Occipital lobe (tissue), 2 donors: ENCODE data around the gene MAK. TPM values are rescaled to one million over a fixed set of nuclear protein-coding genes. Genes with fewer than 3 reads are reported as not detected.
A peak's percentile ranks its signal among the peaks of the same experiment; 100 is the strongest.
"Not testable (repeated sequence)": the region's sequence is repeated elsewhere in the genome, so short reads cannot be mapped to it uniquely, and the experiment has no call there.

Experiments
- DNase-seq: peaks from one replicate; lab custom pipeline; 2025; lab: John Stamatoyannopoulos, UW
- total RNA-seq: library from RNA; depleted of rRNA; stranded (reverse); fragments of >200 nt; gene quantifications from one replicate; pipeline ENCODE4 v1.2.3, GENCODE V29; 2014

The MAK gene
- total RNA-seq, 1 donor from 2014 or later, result 0.16 TPM

DNA sequence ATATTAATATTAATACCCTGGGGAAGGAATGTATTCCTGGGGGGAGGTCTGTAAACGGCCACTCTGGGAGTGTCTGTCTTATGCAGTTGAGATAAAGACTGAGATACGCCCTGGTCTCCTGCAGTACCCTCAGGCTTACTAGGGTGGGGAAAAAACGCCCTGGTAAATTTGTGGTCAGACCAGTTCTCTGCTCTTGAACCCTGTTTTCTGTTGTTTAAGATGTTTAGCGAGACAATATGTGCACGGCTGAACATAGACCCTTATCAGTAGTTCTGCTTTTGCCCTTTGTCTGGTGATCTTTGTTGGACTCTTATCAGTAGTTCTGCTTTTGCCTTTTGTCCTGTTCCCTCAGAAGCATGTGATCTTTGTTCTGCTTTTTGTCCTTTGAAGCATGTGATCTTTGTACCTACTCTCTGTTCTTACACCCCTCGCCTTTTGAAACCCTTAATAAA is 15.5 kb upstream of the MAK start:
- DNase-seq, result not testable (repeated sequence)

DNA sequence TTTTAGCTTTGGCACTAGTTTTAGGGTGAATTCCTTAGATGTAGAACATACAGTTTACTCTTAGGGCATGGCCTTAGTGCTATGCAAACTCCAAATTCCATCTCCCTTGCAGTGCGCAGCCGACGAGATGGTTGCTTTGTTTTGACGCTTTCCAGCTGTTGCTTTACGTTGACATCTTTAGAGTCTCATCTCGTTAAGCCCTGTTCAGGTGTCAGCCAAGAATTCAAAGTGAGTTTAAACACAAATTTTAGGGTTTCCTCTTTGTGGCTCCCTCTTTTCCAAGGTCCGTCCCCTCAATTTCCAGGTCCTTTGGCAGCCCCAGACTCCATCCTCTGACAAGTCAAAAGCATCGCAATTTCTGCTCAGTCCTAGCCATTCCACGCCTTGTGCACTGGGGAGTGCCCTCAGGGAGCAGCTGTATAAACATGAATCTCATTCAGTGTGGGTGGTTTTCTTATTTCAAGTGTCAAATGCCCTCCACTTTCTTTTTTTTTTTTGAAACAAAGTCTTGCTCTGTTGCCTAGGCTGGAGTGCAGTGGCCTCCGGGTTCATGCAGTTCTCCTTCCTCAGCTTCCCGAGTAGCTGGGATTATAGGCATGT is 14.1 kb upstream of the MAK start:
- DNase-seq, result no peak

DNA sequence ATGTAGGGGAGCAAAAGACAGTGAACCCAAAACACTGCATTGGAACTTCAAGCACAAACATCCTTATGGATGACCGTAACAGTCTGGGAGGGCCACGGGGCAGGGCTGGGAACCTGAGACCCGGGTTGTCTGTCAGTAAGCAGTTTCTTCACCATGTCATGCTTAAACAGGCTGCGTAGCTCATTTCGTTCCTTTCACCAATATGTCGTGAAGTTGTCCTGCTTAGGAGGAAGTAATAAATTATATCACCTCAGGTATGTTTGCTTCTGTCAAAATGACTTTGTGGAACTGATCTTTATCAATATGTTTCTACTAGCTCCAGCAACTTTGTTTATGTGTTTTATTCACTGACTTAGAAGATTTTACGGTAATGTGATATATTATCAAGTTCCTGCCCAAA is 12.4 kb upstream of the MAK start:
- no peak for DNase-seq

DNA sequence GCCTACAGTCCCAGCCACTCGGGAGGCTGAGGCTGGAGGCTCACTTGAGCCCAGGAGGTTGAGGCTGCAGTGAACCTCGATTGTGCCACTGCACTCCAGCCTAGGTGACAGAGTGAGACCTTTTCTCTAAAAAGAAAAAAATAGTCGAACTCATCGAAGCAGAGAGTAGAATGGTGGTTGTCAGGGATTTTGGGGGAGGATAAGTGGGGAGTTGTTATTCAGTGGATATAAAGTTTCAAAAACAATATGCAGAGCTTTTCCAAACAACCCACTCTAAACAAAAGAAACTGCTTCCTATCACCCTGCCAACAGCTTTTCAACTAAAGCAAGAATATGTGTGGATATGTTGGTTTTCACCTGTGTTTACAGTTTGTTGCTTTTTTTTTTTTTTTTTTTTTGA is 11.6 kb upstream of the MAK start:
- no peak for DNase-seq

DNA sequence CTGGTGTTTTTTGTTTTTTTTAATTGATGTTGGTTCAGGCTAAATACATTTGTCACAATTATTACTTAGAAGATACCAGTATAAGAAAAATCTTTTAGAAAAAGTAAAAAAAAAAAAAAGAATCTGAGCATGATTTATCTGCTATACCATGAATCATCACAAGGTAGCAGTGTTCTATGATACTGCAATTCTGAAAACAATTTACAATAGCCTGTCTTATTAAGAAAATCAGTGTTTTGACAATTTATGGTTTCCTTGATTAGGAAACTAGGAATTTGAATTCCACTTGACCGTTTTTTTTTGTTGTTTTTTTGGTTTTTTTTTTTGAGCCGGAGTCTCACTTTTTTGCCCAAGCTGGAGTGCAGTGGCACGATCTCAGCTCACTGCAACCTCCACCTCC is 9.3 kb upstream of the MAK start:
- no peak for DNase-seq

DNA sequence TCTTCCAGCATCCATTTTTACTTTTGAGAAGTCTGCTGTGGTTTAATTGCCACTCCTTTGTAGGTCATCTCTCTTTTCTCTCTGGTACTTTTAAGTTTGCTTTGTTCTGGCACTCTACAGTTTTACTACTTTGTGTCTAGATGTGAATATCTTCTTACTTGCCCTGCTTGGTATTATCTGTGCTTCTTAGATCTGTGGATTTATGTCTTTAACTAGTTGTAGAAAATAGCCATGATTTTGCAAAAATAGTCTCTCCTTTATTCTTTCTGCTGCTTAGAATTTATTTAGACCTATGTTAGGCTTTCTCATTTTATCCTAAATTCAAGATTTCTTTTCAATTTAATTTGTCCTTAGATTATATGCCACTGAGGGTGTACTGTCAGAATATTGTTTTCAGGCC is 5.2 kb upstream of the MAK start:
- no peak for DNase-seq

DNA sequence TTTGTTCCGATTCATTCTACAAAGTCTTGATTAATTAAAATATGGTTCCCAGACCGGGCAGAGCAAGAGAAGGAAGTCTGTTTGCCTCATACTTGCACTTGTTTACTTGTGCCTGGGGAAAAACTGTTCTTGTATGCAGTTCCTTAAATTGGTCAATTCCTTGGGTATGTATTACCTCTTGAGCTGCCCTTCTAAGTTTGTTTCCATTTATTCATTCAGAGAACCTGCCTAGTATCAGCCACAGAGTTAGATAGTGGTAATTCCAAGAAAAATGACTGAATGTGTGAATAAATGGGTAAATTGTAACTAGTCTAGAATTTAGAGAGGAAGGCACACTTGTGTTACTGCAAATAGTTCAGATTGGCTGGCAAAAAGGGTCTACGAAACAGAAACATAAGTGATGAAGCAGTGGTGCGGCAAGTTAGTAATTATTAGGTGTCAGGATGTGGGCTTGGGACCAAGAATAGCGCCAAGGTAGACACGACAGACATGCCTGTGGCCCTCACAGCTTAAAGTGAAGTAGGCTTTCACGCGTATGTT is 525 bp upstream of the MAK start:
- no peak for DNase-seq

DNA sequence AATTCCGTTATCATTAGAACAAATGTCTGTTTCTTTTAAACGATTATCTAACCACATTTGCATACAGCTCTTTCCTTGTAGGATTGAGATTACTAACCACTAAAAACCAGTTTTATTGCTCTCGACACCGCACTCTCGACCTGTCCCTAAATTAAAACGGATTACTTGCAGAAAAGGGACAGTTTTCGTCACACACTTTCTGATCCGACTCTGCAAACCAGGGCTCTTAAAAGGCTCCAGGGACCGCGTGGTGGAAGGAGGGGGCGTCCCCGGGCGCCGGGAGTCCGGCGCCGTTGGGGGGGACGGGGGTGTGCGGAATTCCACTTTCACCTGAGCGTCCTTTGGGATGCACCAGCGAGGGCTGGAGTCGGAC is 731 bp downstream of the MAK start:
- DNase-seq, result no peak

DNA sequence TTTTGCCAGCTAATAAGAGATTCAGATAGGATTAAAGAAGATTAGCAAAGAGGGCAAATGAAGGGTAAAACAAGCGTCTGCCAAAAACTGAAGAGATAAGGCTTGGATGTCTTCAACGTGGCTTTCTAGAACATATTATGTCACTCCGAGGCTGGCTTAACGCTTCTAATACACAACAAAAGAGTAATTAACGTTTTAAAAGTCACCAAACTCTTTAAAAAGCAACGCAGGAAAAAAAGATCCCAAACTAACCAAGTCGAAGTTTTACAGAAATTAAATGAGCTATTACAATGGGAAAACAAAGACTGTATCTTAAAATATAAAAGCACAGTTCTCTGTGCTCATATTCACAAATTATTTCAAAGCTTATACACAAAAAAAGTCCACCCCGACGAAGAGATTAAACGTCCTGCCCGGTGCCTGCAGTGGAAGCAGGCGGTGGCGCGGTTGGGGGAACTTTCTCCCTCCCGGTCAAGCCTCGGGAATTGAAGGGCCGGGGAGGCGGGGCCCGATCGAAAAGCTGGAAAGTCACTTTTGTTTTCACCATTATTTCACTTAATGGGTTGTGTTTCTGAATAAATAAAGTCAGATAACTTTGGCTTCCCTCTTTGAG is 1.2 kb downstream of the MAK start:
- DNase-seq, result no peak

DNA sequence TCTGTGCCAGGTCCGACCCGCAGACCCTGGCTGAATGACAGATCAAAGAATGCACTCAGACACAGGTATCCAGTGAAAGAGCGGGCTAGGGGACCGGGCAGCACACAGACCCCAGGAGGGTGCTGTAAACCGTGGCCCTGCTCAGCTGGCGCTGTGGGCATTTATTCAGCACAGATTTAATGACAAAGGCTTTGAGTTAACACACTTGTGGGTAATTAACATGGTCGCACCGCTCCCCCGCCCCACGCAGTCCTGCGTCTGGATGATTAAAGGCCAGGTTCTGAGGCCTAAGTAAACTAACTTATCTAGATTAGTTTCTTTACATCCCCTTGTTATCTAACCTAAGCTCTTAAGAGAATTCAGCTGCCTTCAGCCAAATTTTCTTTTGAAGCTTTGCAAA is 3.5 kb downstream of the MAK start:
- no peak for DNase-seq

DNA sequence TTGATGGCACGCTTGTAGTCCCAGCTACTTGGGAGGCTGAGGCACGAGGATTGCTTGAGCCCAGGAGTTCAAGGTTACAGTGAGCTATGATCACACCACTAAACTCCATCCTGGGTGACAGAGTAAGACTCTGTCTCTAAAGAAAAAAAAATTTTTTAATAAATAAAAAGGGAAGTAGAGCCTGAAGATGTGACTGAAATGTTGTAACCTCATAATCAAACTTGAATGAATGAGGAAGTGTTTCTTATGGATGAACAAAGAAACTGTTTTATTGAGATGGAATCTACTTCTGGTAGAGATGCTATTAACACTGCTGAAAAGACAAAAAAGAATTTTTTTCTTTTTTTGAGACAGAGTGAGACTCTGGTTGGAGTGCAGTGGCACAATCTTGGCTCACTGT is 6.7 kb downstream of the MAK start:
- no peak for DNase-seq

DNA sequence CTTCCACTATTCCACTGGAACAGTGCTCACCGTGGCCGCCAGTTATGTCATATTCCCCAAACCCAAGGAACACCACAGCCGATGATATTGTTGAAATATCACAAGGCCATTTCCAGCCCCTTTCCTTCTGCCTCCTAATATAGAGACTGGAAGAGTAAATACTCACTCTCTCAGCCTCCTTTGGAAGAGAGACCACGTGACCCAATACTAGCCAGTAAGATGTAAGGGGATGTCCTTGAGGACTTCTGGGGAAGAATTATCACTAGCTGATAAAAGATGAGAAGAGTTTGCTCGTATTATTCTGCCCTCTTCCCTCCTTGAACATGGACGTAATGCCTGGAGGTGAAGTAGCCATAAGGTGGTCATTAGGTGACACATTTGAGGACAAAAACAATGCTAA is 13.5 kb downstream of the MAK start:
- no peak for DNase-seq

DNA sequence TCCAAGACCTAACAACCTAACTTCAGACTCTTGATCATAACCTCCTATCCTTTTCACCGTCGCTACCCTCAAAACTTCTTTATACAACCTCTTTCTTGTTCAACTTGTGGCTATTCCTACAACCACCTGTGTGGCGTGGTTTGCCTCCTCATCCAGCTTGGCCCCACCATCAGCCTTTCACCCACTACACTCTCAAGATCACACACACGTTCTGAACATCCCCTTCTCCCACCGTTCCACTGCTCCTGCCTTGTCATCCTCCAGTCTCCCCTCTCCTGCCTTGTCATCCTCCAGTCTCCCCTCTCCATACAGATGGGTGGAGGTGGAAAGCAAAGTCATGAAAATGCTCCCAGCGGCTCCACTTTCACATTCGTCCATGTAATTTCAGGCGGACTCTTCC is 14.0 kb downstream of the MAK start:
- no peak for DNase-seq

DNA sequence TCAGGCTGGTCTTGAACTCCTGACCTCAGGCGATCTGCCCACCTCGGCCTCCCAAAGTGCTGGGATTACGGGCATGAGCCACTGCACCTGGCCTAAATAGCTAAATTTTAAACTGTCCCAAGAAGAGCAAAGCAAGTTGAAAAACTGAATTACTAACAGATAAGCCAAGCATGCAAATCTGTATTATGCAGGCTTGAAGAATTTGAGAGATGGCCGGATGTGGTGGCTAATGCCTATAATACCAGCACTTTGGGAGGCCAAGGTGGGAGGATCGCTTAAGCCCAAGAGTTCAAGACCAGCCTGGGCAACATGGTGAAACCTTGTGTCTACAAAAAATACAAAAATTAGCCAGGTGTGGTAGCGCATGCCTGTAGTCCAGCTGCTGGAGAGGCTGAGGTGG is 24.2 kb downstream of the MAK start:
- DNase-seq, result not testable (repeated sequence)

DNA sequence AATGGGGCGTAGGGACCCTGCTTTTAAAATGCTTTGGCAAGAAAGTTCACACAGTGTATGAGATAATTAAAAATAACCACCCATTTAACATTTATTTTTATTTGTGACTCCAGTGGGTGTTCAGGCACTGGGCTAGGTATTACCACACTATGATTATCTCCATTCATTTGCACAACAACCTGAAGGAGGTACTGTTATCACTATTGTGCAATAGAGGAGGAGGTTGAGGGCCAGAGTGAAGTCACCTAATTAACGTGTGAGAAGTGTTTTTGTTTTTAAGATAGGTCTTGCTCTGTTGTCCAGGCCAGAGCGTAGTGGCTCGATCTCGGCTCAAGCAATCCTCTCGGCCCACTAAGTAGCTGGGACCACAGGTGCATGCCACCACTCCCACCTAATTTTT is 29.2 kb downstream of the MAK start:
- no peak for DNase-seq

DNA sequence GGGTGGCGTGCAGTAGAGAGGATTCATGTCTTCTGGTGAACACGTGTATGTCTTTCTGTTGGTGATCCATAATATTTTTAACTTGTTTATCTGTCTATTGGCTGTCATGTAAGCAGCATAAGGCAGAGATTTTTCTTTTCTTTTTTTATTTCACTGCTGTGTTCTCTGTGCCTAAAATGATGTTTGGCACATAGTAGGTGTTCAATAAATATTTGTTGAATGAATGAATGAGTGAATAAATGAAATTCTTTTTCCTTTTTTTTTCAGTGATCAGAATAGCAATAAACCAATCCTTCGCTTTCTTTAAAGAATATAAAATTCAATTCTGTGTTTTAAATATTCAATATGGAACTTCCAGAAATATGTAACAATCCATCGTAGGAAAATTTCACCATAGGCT is 30.0 kb downstream of the MAK start:
- DNase-seq, result no peak

DNA sequence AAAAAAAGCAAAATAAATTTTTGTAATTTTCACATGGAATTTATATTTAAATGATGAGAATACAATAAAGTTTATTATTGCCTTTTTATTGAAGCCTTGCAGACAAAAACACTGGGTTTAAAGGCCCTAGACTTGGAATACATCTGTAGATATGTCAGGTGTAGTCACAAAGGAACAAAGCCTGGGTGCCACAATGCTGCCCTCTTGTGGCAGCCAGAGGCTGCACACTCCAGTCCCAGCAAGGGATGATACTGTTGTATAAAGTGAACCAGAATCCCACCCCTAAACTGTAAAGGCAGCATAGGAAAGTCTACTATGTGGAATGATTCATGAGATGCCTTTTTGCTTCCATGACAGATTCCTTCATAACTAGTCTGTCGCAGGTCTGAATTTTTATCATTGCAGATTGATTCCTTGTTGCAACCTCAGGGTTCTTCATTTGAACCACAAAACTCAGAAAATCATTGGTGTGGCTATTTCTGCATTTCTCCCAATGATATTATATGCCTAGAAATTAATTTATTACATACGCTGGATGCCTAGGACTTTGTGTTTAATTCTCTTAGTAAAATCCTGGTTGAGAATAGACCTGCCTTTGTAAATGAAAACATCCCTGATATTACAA is 37.0 kb downstream of the MAK start:
- peak; percentile 4 for DNase-seq

DNA sequence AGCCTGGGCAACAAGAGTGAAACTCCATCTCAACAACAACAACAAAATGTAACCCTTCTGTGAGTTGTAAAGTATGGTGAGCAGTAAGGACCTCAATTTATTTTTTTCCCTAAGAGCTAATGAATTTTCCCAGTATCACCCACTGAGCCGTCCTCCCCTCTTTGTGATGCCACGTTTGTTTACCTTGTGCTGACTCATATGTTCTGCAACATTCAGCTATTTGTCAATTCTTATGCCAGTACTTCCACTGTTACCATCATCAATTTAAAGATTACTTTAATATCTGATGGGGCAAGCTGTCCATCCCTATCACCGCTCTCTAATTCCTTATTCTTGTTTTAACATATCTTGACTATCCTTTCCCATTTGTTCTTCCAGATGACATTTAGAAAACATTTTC is 37.5 kb downstream of the MAK start:
- DNase-seq, result no peak

DNA sequence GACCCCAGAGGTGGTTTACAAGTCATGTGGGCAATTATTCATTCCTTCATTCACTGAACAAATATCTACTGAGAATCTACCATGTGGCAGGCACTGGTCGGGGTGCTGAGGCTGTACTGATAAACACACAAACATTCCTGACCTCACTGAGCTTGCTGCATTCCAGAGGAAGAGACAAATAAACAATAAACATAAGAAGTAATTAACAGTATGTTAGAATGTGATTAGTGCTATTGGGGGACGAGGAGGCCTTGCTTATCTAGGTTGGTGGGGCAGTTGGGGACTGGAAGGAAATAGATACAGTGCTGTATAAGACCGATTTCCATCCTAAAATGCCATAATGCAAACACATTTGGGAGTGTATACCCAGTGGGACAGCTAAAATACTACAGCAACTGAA is 44.1 kb downstream of the MAK start:
- no peak for DNase-seq

DNA sequence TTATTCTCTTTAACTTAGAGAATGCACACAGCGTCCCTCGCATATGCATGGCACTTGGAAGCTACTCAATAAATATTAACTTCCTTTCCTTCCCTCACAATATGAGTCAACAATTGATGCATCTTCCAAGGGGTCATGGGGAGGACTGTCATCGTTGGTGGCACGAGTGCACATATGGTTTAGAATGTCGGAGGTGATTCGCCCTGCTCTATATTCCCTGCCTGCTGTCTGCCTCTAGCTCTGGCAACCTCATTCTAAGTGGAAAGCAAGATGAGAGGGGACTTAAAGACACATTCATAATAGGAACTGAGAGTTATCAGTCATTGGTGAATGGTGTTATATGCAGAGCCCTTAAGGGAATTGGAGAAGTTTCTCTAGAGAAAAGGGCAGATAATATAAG is 44.6 kb downstream of the MAK start:
- DNase-seq, result no peak

DNA sequence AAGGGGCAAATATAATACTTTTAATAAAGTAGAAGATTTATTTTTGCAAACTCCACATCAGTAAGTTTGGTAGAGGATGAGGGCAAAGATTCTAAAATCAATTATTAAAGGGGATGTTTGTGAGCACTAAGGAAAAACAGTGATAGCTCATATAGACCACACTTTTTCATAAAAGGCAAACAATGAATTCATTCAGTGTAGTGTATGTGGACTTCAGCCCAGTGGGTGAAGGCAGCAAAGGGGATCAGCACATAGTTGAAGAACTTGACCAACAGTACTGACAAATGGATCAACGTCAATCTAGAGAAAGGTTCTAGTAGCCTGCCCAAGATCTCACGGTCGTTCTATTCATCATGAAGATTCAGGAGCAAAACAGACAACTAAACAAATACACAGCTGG is 45.3 kb downstream of the MAK start:
- DNase-seq, result no peak

DNA sequence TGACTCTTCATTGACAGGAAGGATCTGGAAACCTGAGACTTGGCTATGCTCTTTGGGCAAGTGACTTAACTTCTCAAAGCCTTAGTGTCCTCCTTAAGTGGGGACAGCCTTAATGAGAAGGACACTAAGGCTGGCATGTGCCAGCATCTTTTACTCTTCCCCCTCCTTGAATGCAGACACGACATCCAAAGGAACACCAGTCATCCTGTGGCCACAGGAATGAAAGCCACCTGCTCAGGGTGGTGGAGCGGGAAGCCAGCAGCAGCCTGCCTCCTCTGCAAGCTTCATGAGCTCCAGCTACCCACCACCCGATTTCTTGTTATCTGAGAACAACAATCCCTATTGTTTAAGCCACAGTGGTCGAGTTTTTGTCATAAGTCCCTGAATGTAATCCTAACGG is 46.2 kb downstream of the MAK start:
- DNase-seq, result no peak

DNA sequence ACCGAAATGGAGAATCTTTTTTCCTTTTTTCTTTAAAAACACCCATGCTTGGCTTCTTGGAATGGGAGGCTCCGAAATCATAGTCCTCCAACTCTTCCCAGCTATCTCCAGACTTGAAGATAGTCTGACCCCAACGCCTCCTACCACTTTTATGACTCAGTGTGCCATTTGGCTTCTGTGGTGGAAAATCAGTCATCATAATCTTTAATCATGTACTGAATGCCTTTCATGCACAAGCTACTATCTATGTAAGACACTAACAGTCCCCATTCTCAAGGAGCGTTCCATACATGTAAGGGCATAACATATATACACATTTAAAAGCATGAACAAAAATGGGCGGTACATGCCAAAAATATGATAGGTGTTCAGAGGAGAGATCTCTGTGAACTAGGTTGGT is 46.7 kb downstream of the MAK start:
- no peak for DNase-seq
